Ishikawa (cell line): ENCODE data around the gene PARD3.

Source experiments
- CEBPB ChIP-seq: IDR thresholded peaks from 2 replicates; pipeline ENCODE4 v1.6.1; 2012
- CREB1 ChIP-seq: IDR thresholded peaks from 2 replicates; pipeline ENCODE4 v1.6.1; 2012; ENCODE audit warnings: low read depth
- EGR1 ChIP-seq: IDR thresholded peaks from 2 replicates; pipeline ENCODE4 v1.6.1; 2012
- EP300 ChIP-seq: IDR thresholded peaks from 2 replicates; pipeline ENCODE4 v1.6.1; 2012; ENCODE audit warnings: borderline replicate concordance
- NFIC ChIP-seq: IDR thresholded peaks from 2 replicates; pipeline ENCODE4 v1.6.1; 2012
- RAD21 ChIP-seq: IDR thresholded peaks from 2 replicates; pipeline ENCODE4 v1.6.1; 2012; ENCODE audit warnings: low read depth
- REST ChIP-seq: IDR thresholded peaks from 2 replicates; pipeline ENCODE4 v1.6.1; 2012; ENCODE audit warnings: low read depth, mild to moderate bottlenecking
- TAF1 ChIP-seq: IDR thresholded peaks from 2 replicates; pipeline ENCODE4 v1.6.1; 2012; ENCODE audit warnings: low read depth, mild to moderate bottlenecking
- TEAD4 ChIP-seq: IDR thresholded peaks from 2 replicates; pipeline ENCODE4 v1.6.1; 2012
- USF1 ChIP-seq: IDR thresholded peaks from 2 replicates; pipeline ENCODE4 v1.6.1; 2012
- YY1 ChIP-seq: IDR thresholded peaks from 2 replicates; pipeline ENCODE4 v1.6.1; 2012; ENCODE audit warnings: low read depth

- no peak for TF ChIP-seq NFIC
- TF ChIP-seq REST, result no peak
- TF ChIP-seq TEAD4, result no peak
- no peak for TF ChIP-seq USF1
- no peak for TF ChIP-seq YY1
- TF ChIP-seq EP300, result no peak
- no peak for TF ChIP-seq TAF1
- TF ChIP-seq RAD21, result no peak
- no peak for TF ChIP-seq CEBPB
- no peak for TF ChIP-seq CREB1
- TF ChIP-seq EGR1, result no peak
Measured at GRCh38 chr10:34613491-34613890, 201.6 kb downstream of the PARD3 start.
